Suprapubic skin (tissue), 4 donors: ENCODE data around the gene ATF6. TPM values are rescaled to one million over a fixed set of nuclear protein-coding genes. Genes with fewer than 3 reads are reported as not detected.
"Not testable (repeated sequence)": the region's sequence is repeated elsewhere in the genome, so short reads cannot be mapped to it uniquely, and the experiment has no call there.

Experiments
- DNase-seq, 2 donors: peaks; one replicate each; pipeline ENCODE4 v3.0.0-alpha.2; 2019; ENCODE audit warnings: low spot score in 2 of 2
- H3K27ac ChIP-seq: fragments of 200-600 bp; sonication (generic); one replicate; pipeline ENCODE4 v1.5.1; 2019
- H3K27me3 ChIP-seq: fragments of 200-600 bp; sonication (generic); one replicate; pipeline ENCODE4 v1.5.1; 2019
- H3K36me3 ChIP-seq: fragments of 200-600 bp; sonication (generic); one replicate; pipeline ENCODE4 v1.5.1; 2019
- H3K4me1 ChIP-seq: fragments of 200-600 bp; sonication (generic); one replicate; pipeline ENCODE4 v1.5.1; 2019
- H3K4me3 ChIP-seq: fragments of 200-600 bp; sonication (generic); one replicate; pipeline ENCODE4 v1.5.1; 2019; ENCODE audit warnings: mild to moderate bottlenecking
- H3K9me3 ChIP-seq: fragments of 200-600 bp; sonication (generic); one replicate; pipeline ENCODE4 v1.5.1; 2019
- EP300 ChIP-seq: sonication (generic); formaldehyde crosslinking; IDR thresholded peaks from one replicate; pipeline ENCODE4 v1.6.1; 2017; ENCODE audit warnings: antibody characterized with exemption
- POLR2A ChIP-seq, 2 donors: fragments of 450-650 bp; IDR thresholded peaks; one replicate each; pipeline ENCODE4 v1.6.1; 2017; ENCODE audit warnings: antibody characterized with exemption in 2 of 2, mild to moderate bottlenecking in 2 of 2, moderate library complexity in 2 of 2
- POLR2AphosphoS5 ChIP-seq, 3 donors: sonication (generic); formaldehyde crosslinking; IDR thresholded peaks; one replicate each; pipeline ENCODE4 v1.6.1; 2017; ENCODE audit warnings: antibody characterized with exemption in 3 of 3
- WGBS: methylation state at CpG from one replicate; pipeline ENCODE4 v1.1.5; 2018; 5-methylcytosine and 5-hydroxymethylcytosine counted together
- total RNA-seq, 4 donors: library from RNA; depleted of rRNA; stranded (reverse); fragments of >200 nt; gene quantifications; one replicate each; pipeline ENCODE4 v1.1.0, GENCODE V29; 2016
- TF ChIP-seq, protein P1 (sequence below), 2 donors: fragments of 200-600 bp in 1 of 2; fragments of 450-650 bp in 1 of 2; sonication (generic) in 1 of 2; IDR thresholded peaks; one replicate each; pipeline ENCODE4 v1.5.1; 2016 to 2019; ENCODE audit warnings: antibody characterized with exemption in 2 of 2, mild to moderate bottlenecking in 1 of 2, moderate library complexity in 1 of 2

Gene ATF6
- total RNA-seq, 4 donors from 2014 or later, result 28.0 to 32.4 (median 29.7) TPM

GRCh38 chr1:161721738-161722343 lies 44.3 kb upstream of the ATF6 start:
- Histone ChIP-seq H3K4me1 (peaks cover 11% of the 10 kb centered on the region), H3K4me3 (no peak overlapping the region), H3K9me3 (no peaks in the 10 kb centered on the region), H3K27ac (no peak overlapping the region), H3K36me3 (no peaks in the 10 kb centered on the region), H3K27me3 (no peaks in the 10 kb centered on the region)
- WGBS, result 81% methylated on average over 8 of the region's 8 CpGs
- no peak for TF ChIP-seq POLR2AphosphoS5 (IDR thresholded peaks at IDR 0.05)
- TF ChIP-seq, protein P1, sequence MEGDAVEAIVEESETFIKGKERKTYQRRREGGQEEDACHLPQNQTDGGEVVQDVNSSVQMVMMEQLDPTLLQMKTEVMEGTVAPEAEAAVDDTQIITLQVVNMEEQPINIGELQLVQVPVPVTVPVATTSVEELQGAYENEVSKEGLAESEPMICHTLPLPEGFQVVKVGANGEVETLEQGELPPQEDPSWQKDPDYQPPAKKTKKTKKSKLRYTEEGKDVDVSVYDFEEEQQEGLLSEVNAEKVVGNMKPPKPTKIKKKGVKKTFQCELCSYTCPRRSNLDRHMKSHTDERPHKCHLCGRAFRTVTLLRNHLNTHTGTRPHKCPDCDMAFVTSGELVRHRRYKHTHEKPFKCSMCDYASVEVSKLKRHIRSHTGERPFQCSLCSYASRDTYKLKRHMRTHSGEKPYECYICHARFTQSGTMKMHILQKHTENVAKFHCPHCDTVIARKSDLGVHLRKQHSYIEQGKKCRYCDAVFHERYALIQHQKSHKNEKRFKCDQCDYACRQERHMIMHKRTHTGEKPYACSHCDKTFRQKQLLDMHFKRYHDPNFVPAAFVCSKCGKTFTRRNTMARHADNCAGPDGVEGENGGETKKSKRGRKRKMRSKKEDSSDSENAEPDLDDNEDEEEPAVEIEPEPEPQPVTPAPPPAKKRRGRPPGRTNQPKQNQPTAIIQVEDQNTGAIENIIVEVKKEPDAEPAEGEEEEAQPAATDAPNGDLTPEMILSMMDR (IDR thresholded peaks at IDR 0.05), result no peak
- TF ChIP-seq EP300, result no peak
- TF ChIP-seq POLR2A (IDR thresholded peaks at IDR 0.05), result no peak
- DNase-seq, result no peak

DNA sequence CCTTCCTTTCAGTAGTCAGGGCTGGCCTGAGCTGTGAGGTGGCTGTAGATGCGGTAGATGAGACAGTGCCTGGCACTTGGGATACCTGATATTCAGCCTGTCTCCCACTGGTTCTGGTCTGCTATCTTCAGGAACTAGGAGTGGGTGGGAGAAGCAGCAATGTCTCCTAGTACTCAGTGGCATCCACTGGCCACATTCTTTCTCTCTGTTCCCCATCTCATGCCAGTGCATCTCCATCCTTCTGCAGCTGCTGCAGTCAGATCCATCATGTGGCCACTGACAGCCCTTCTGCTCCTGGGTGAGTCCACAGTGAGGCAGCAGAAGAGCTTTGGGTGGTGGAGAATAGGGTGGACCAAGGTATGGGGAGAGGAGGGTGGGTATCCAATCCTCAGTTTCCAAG lies 43.7 kb upstream of the ATF6 start:
- Histone ChIP-seq H3K36me3 (no peaks in the 10 kb centered on the region), H3K27ac (no peak overlapping the region), H3K4me1 (peaks cover 13% of the 10 kb centered on the region), H3K9me3 (no peaks in the 10 kb centered on the region), H3K27me3 (no peaks in the 10 kb centered on the region), H3K4me3 (no peak overlapping the region)
- WGBS, result no CpG with 5 or more reads among the region's 1 CpG
- TF ChIP-seq, protein P1 (IDR thresholded peaks at IDR 0.05), result no peak
- TF ChIP-seq POLR2A (IDR thresholded peaks at IDR 0.05) (no peak), EP300 (no peak), POLR2AphosphoS5 (IDR thresholded peaks at IDR 0.05) (no peak)
- no peak for DNase-seq

- H3K36me3 ChIP-seq, result no peaks in the 10 kb centered on the region
- H3K27ac ChIP-seq, result no peak overlapping the region
- no peaks in the 10 kb centered on the region for H3K9me3 ChIP-seq
- H3K27me3 ChIP-seq, result no peaks in the 10 kb centered on the region
- H3K4me3 ChIP-seq, result no peak overlapping the region
- WGBS, result 72% methylated on average over 6 of the region's 8 CpGs
- peaks cover 19% of the 10 kb centered on the region for H3K4me1 ChIP-seq
- no peak for TF ChIP-seq POLR2A (IDR thresholded peaks at IDR 0.05)
- TF ChIP-seq, protein P1 (IDR thresholded peaks at IDR 0.05), result no peak
- no peak for TF ChIP-seq EP300
- TF ChIP-seq POLR2AphosphoS5 (IDR thresholded peaks at IDR 0.05), result no peak
- DNase-seq, result no peak
Observed at GRCh38 chr1:161723459-161724141, 42.5 kb upstream of the ATF6 start.

GRCh38 chr1:161725258-161725907 lies 40.7 kb upstream of the ATF6 start:
- WGBS, result 55% methylated on average over 22 of the region's 22 CpGs
- peak overlapping the region; percentile 93 for H3K4me3 ChIP-seq
- DNase-seq, H3K36me3 ChIP-seq, H3K27me3 ChIP-seq, H3K27ac ChIP-seq, H3K9me3 ChIP-seq: not testable (repeated sequence)
- H3K4me1 ChIP-seq, result peaks cover 19% of the 10 kb centered on the region

GRCh38 chr1:161725908-161726472 lies 40.1 kb upstream of the ATF6 start:
- WGBS, result 1% methylated on average over 29 of the region's 34 CpGs
- Histone ChIP-seq H3K9me3 (no peaks in the 10 kb centered on the region), H3K27ac (peak overlapping the region; percentile 94), H3K27me3 (no peaks in the 10 kb centered on the region), H3K36me3 (no peaks in the 10 kb centered on the region), H3K4me1 (peaks cover 19% of the 10 kb centered on the region), H3K4me3 (peak overlapping the region; percentile 93)
- DNase-seq, result peak; percentile 69 to 80
- TF ChIP-seq EP300, result no peak
- TF ChIP-seq, protein P1 (IDR thresholded peaks at IDR 0.05), result peak in 1 of 2 donors; percentile 24
